AG10803 (cell line): ENCODE measurements around the gene CAMK2G.

Source experiments
- DNase-seq: peaks from one replicate; pipeline ENCODE4 v3.0.0; 2010; ENCODE audit warnings: low read depth
- H3K4me3 ChIP-seq: 2 replicates; pipeline ENCODE4 v1.5.1; 2011; ENCODE audit warnings: mild to moderate bottlenecking, low read length, control low read depth
- CTCF ChIP-seq: conservative IDR thresholded peaks from 2 replicates; pipeline ENCODE4 v1.5.1; 2011; ENCODE audit warnings: mild to moderate bottlenecking, low read length, control low read depth, inconsistent platforms

CAMK2G gene

GRCh38 chr10:73816917-73817729, 57.2 kb downstream of the CAMK2G start:
- TF ChIP-seq CTCF: no peak
- no peak for DNase-seq
- H3K4me3 ChIP-seq: no peak overlapping the region

- H3K4me3 ChIP-seq: no peak overlapping the region
- DNase-seq: no peak
- TF ChIP-seq CTCF: no peak
Observed at GRCh38 chr10:73815719-73816030, 58.7 kb downstream of the CAMK2G start.

GRCh38 chr10:73814896-73815718, 59.2 kb downstream of the CAMK2G start:
- DNase-seq: no peak
- TF ChIP-seq CTCF: no peak; the same call in 1 of the 2 replicates
- no peak overlapping the region for H3K4me3 ChIP-seq

GRCh38 chr10:73814276-73814895, 60.0 kb downstream of the CAMK2G start:
- TF ChIP-seq CTCF: no peak
- no peak for DNase-seq
- no peak overlapping the region for H3K4me3 ChIP-seq

- TF ChIP-seq CTCF: no peak
- DNase-seq: no peak
- no peak overlapping the region for H3K4me3 ChIP-seq
Observed at GRCh38 chr10:73813333-73813732, 61.0 kb downstream of the CAMK2G start.

GRCh38 chr10:73812657-73813056, 61.7 kb downstream of the CAMK2G start:
- no peak overlapping the region for H3K4me3 ChIP-seq
- DNase-seq: no peak
- no peak for TF ChIP-seq CTCF
